Gastrocnemius medialis (tissue), 4 donors: Measurements from ENCODE around the gene CDH8.

Experiments
- POLR2A ChIP-seq, 2 donors: fragments of 450-650 bp; IDR thresholded peaks; one replicate each; pipeline ENCODE4 v1.6.1; 2017; ENCODE audit warnings: antibody characterized with exemption in 2 of 2, mild to moderate bottlenecking in 2 of 2, moderate library complexity in 2 of 2
- TF ChIP-seq, protein P1 (sequence below), 5 experiments: fragments of 450-650 bp in 3 of 5; fragments of 200-600 bp in 2 of 5; sonication (generic) in 2 of 5; IDR thresholded peaks in 4 of 5; conservative IDR thresholded peaks in 1 of 5; 1 replicate in 4 of 5; 2 replicates in 1 of 5; pipeline ENCODE4 v1.5.1; 2016 to 2019; ENCODE audit warnings: antibody characterized with exemption in 5 of 5, mild to moderate bottlenecking in 3 of 5, moderate library complexity in 3 of 5

DNA sequence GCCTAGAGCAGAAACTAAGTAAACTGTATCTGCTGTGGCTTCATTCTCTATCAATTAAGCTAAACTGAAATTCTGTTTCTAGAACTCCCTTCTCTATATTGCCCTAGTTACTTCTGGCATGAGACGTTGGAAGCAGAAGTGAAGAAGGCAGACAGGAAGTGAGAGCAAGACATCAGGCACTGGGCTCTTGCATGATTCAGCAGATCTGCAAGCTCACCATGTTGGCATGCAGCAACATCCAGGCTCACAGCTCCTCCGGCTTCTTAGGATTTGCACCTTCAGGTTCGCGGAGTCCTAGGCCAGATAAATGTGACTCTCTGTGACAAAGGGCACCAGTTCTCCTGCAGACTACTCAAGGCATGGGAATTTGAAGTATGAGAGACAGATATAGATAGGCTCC lies 148.3 kb downstream of the CDH8 start:
- TF ChIP-seq, protein P1, sequence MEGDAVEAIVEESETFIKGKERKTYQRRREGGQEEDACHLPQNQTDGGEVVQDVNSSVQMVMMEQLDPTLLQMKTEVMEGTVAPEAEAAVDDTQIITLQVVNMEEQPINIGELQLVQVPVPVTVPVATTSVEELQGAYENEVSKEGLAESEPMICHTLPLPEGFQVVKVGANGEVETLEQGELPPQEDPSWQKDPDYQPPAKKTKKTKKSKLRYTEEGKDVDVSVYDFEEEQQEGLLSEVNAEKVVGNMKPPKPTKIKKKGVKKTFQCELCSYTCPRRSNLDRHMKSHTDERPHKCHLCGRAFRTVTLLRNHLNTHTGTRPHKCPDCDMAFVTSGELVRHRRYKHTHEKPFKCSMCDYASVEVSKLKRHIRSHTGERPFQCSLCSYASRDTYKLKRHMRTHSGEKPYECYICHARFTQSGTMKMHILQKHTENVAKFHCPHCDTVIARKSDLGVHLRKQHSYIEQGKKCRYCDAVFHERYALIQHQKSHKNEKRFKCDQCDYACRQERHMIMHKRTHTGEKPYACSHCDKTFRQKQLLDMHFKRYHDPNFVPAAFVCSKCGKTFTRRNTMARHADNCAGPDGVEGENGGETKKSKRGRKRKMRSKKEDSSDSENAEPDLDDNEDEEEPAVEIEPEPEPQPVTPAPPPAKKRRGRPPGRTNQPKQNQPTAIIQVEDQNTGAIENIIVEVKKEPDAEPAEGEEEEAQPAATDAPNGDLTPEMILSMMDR (IDR thresholded peaks at IDR 0.05 in 4 of 5, conservative IDR thresholded peaks at IDR 0.05 in 1 of 5) = no peak
- TF ChIP-seq POLR2A (IDR thresholded peaks at IDR 0.05) = no peak
